GM12872 (cell line): ENCODE data around the gene KLF16.

Experiments used
- CTCF ChIP-seq: IDR thresholded peaks from 3 replicates; pipeline ENCODE4 v1.5.1; 2011; ENCODE audit warnings: low read depth, mild to moderate bottlenecking, low read length, moderate library complexity; ENCODE audit not compliant: insufficient read depth

Gene KLF16

GRCh38 chr19:1805401-1806183 is 57.8 kb downstream of the KLF16 start:
- TF ChIP-seq CTCF = no peak

GRCh38 chr19:1804858-1805257 is 58.5 kb downstream of the KLF16 start:
- no peak for TF ChIP-seq CTCF
